OCI-LY1 (cell line): ENCODE data around the gene PGM3.
A peak's percentile ranks its signal among the peaks of the same experiment; 100 is the strongest.

Source experiments
- H2AFZ ChIP-seq: fragments of 200-600 bp; sonication (generic), shearing (Covaris generic); 2 replicates; pipeline ENCODE4 v1.6.0; 2014; ENCODE audit warnings: antibody characterized with exemption, mild to moderate bottlenecking, low read length
- H3F3A ChIP-seq: fragments of 200-600 bp; sonication (generic), shearing (Covaris generic); 2 replicates; pipeline ENCODE4 v1.6.0; 2014; ENCODE audit warnings: mild to moderate bottlenecking, antibody characterized with exemption, low read length, moderate library complexity; ENCODE audit not compliant: insufficient read depth
- H3K27ac ChIP-seq: fragments of 200-600 bp; sonication (generic); 2 replicates; pipeline ENCODE4 v1.5.1; 2014; ENCODE audit warnings: low read length, mixed run types, mild to moderate bottlenecking, low read depth; ENCODE audit not compliant: poor library complexity, severe bottlenecking
- H3K27me3 ChIP-seq: fragments of 200-600 bp; sonication (generic); 2 replicates; pipeline ENCODE4 v1.6.0; 2014; ENCODE audit warnings: antibody characterized with exemption, mild to moderate bottlenecking, low read length, moderate library complexity; ENCODE audit not compliant: insufficient read depth
- H3K36me3 ChIP-seq: fragments of 200-600 bp; sonication (generic); 2 replicates; pipeline ENCODE4 v1.6.1; 2014; ENCODE audit warnings: mild to moderate bottlenecking, antibody characterized with exemption, low read length, moderate library complexity, mixed read lengths; ENCODE audit not compliant: insufficient read depth
- H3K4me1 ChIP-seq: fragments of 200-600 bp; sonication (generic); 2 replicates; pipeline ENCODE4 v1.5.1; 2014; ENCODE audit warnings: mild to moderate bottlenecking, low read length, moderate library complexity; ENCODE audit not compliant: insufficient read depth, severe bottlenecking
- H3K4me2 ChIP-seq: fragments of 200-600 bp; sonication (generic), shearing (Covaris generic); 2 replicates; pipeline ENCODE4 v1.6.1; 2014; ENCODE audit warnings: low read length
- H3K4me3 ChIP-seq: fragments of 200-600 bp; sonication (generic); 2 replicates; pipeline ENCODE4 v1.5.1; 2014; ENCODE audit warnings: low read length, low read depth, mild to moderate bottlenecking, mixed read lengths; ENCODE audit not compliant: poor library complexity, severe bottlenecking
- H3K79me2 ChIP-seq: fragments of 200-600 bp; shearing (Covaris generic); 2 replicates; pipeline ENCODE4 v1.6.1; 2016; ENCODE audit warnings: mixed run types, low read length, mixed read lengths; ENCODE audit not compliant: insufficient read depth
- H3K9ac ChIP-seq: fragments of 200-600 bp; sonication (generic), shearing (Covaris generic); 2 replicates; pipeline ENCODE4 v1.6.1; 2014; ENCODE audit warnings: mild to moderate bottlenecking, low read length, mixed read lengths
- H3K9me2 ChIP-seq: fragments of 200-600 bp; sonication (generic), shearing (Covaris generic); 2 replicates; pipeline ENCODE4 v1.6.1; 2014; ENCODE audit warnings: low read depth, mild to moderate bottlenecking, low read length, mixed read lengths
- H3K9me3 ChIP-seq: fragments of 200-600 bp; shearing (Covaris generic); 2 replicates; pipeline ENCODE4 v1.6.1; 2014; ENCODE audit warnings: low read length, mixed read lengths
- H4K20me1 ChIP-seq: fragments of 200-600 bp; sonication (generic), shearing (Covaris generic); 2 replicates; pipeline ENCODE4 v1.6.0; 2016; ENCODE audit warnings: mild to moderate bottlenecking, low read length; ENCODE audit not compliant: insufficient read depth
- CTCF ChIP-seq: fragments of 200-600 bp; sonication (generic), shearing (Covaris generic); IDR thresholded peaks from 2 replicates; pipeline ENCODE4 v1.5.1; 2017; ENCODE audit warnings: mild to moderate bottlenecking, antibody characterized with exemption, low read length, moderate library complexity, mixed read lengths
- EZH2 ChIP-seq: fragments of 200-600 bp; sonication (generic), shearing (Covaris generic); IDR thresholded peaks from 2 replicates; pipeline ENCODE4 v1.8.0; 2017; ENCODE audit warnings: borderline replicate concordance, mixed run types, mild to moderate bottlenecking, antibody characterized with exemption, low read length, moderate library complexity, mixed read lengths

Gene PGM3

GRCh38 chr6:83221889-83222479 lies 28.9 kb upstream of the PGM3 start:
- no peak overlapping the region for H3K4me3 ChIP-seq
- H3K27ac ChIP-seq, result no peak overlapping the region
- H3K79me2 ChIP-seq, result no peaks in the 10 kb centered on the region
- peak; percentile 70 for TF ChIP-seq CTCF
- no peak for TF ChIP-seq EZH2
- H3K36me3 ChIP-seq, result no peaks in the 10 kb centered on the region
- H2AFZ ChIP-seq, result no peak overlapping the region
- no peak overlapping the region for H3K4me2 ChIP-seq
- no peaks in the 10 kb centered on the region for H3K27me3 ChIP-seq
- H3F3A ChIP-seq, result no peaks in the 10 kb centered on the region
- no peaks in the 10 kb centered on the region for H4K20me1 ChIP-seq
- no peaks in the 10 kb centered on the region for H3K4me1 ChIP-seq
- no peak overlapping the region for H3K9ac ChIP-seq
- no peaks in the 10 kb centered on the region for H3K9me2 ChIP-seq
- H3K9me3 ChIP-seq, result no peaks in the 10 kb centered on the region

- no peaks in the 10 kb centered on the region for H3K9me3 ChIP-seq
- H3K9me2 ChIP-seq, result no peaks in the 10 kb centered on the region
- H3K27me3 ChIP-seq, result no peaks in the 10 kb centered on the region
- no peak overlapping the region for H3K27ac ChIP-seq
- H2AFZ ChIP-seq, result no peak overlapping the region
- no peaks in the 10 kb centered on the region for H3F3A ChIP-seq
- no peak overlapping the region for H3K4me2 ChIP-seq
- H3K4me1 ChIP-seq, result no peaks in the 10 kb centered on the region
- no peak overlapping the region for H3K4me3 ChIP-seq
- H3K9ac ChIP-seq, result no peak overlapping the region
- H3K36me3 ChIP-seq, result no peaks in the 10 kb centered on the region
- H3K79me2 ChIP-seq, result no peaks in the 10 kb centered on the region
- TF ChIP-seq CTCF, result no peak
- TF ChIP-seq EZH2, result no peak
- H4K20me1 ChIP-seq, result no peaks in the 10 kb centered on the region
Observed at GRCh38 chr6:83221276-83221675, 28.2 kb upstream of the PGM3 start.

- Histone ChIP-seq H3K36me3 (no peaks in the 10 kb centered on the region), H3K79me2 (no peaks in the 10 kb centered on the region), H3K27ac (no peak overlapping the region), H3K4me2 (no peak overlapping the region), H4K20me1 (no peaks in the 10 kb centered on the region), H3K9ac (no peak overlapping the region), H3K4me1 (no peaks in the 10 kb centered on the region), H3K9me3 (no peaks in the 10 kb centered on the region), H3K9me2 (no peaks in the 10 kb centered on the region), H3F3A (no peaks in the 10 kb centered on the region), H3K4me3 (no peak overlapping the region), H3K27me3 (no peaks in the 10 kb centered on the region), H2AFZ (no peak overlapping the region)
- no peak for TF ChIP-seq CTCF
- TF ChIP-seq EZH2, result no peak
Observed at GRCh38 chr6:83220121-83220520, 27.1 kb upstream of the PGM3 start.
